ENCODE measurements around the gene C13orf42.
"Not testable (repeated sequence)": the region's sequence is repeated elsewhere in the genome, so short reads cannot be mapped to it uniquely, and the experiment has no call there.

Gene C13orf42

GRCh38 chr13:51113186-51113881 is 2.3 kb upstream of the C13orf42 start:
- Histone ChIP-seq H3K36me3 (ENCODE audit: control insufficient read depth, insufficient read depth, low read length) (no peaks in the 10 kb centered on the region), H3K4me3 (ENCODE audit: low read length) (no peak overlapping the region), H3K27ac (ENCODE audit: low read depth, low read length) (no peak overlapping the region), H3K4me1 (ENCODE audit: control insufficient read depth, insufficient read depth, low read length) (no peaks in the 10 kb centered on the region), H3K9ac (ENCODE audit: low read length) (no peak overlapping the region), H3K27me3 (ENCODE audit: control insufficient read depth, insufficient read depth, low read length) (no peaks in the 10 kb centered on the region)

- H3K27me3 ChIP-seq (ENCODE audit: control insufficient read depth, insufficient read depth, low read length) = no peaks in the 10 kb centered on the region
- no peak overlapping the region for H3K27ac ChIP-seq (ENCODE audit: low read depth, low read length)
Observed at GRCh38 chr13:51112771-51113170, 1.7 kb upstream of the C13orf42 start.

GRCh38 chr13:51111997-51112396 is 923 bp upstream of the C13orf42 start:
- H3K27me3 ChIP-seq (ENCODE audit: control insufficient read depth, insufficient read depth, low read length) = no peaks in the 10 kb centered on the region
- no peaks in the 10 kb centered on the region for H3K4me1 ChIP-seq (ENCODE audit: control insufficient read depth, insufficient read depth, low read length)
- H3K36me3 ChIP-seq (ENCODE audit: control insufficient read depth, insufficient read depth, low read length) = no peaks in the 10 kb centered on the region
- H3K27ac ChIP-seq (ENCODE audit: low read depth, low read length) = no peak overlapping the region
- H3K9ac ChIP-seq (ENCODE audit: low read length) = no peak overlapping the region
- no peak overlapping the region for H3K4me3 ChIP-seq (ENCODE audit: low read length)

More at GRCh38 chr13:51112771-51113170, 1.7 kb upstream of the C13orf42 start:
- H3K36me3 ChIP-seq (ENCODE audit: control insufficient read depth, insufficient read depth, low read length) = no peaks in the 10 kb centered on the region
- H3K9ac ChIP-seq (ENCODE audit: low read length) = no peak overlapping the region
- H3K4me3 ChIP-seq (ENCODE audit: low read length) = no peak overlapping the region
- H3K4me1 ChIP-seq (ENCODE audit: control insufficient read depth, insufficient read depth, low read length) = no peaks in the 10 kb centered on the region

- no peaks in the 10 kb centered on the region for H3K4me1 ChIP-seq (ENCODE audit: control insufficient read depth, insufficient read depth, low read length)
- no peak overlapping the region for H3K27ac ChIP-seq (ENCODE audit: low read depth, low read length)
- no peaks in the 10 kb centered on the region for H3K36me3 ChIP-seq (ENCODE audit: control insufficient read depth, insufficient read depth, low read length)
- H3K9ac ChIP-seq (ENCODE audit: low read length) = no peak overlapping the region
- H3K27me3 ChIP-seq (ENCODE audit: control insufficient read depth, insufficient read depth, low read length) = no peaks in the 10 kb centered on the region
- no peak overlapping the region for H3K4me3 ChIP-seq (ENCODE audit: low read length)
Observed at GRCh38 chr13:51107996-51108395, 3.1 kb downstream of the C13orf42 start.

GRCh38 chr13:51105046-51105445 is 6.0 kb downstream of the C13orf42 start:
- H3K27ac ChIP-seq (ENCODE audit: low read depth, low read length) = no peak overlapping the region
- H3K9ac ChIP-seq (ENCODE audit: low read length) = no peak overlapping the region
- no peaks in the 10 kb centered on the region for H3K4me1 ChIP-seq (ENCODE audit: control insufficient read depth, insufficient read depth, low read length)
- no peak overlapping the region for H3K4me3 ChIP-seq (ENCODE audit: low read length)
- H3K36me3 ChIP-seq (ENCODE audit: control insufficient read depth, insufficient read depth, low read length) = no peaks in the 10 kb centered on the region
- no peaks in the 10 kb centered on the region for H3K27me3 ChIP-seq (ENCODE audit: control insufficient read depth, insufficient read depth, low read length)

GRCh38 chr13:51101636-51102235 is 9.3 kb downstream of the C13orf42 start:
- H3K4me1 ChIP-seq (ENCODE audit: control insufficient read depth, insufficient read depth, low read length) = no peaks in the 10 kb centered on the region
- H3K27me3 ChIP-seq (ENCODE audit: control insufficient read depth, insufficient read depth, low read length) = no peaks in the 10 kb centered on the region
- no peak overlapping the region for H3K9ac ChIP-seq (ENCODE audit: low read length)
- no peaks in the 10 kb centered on the region for H3K36me3 ChIP-seq (ENCODE audit: control insufficient read depth, insufficient read depth, low read length)
- H3K4me3 ChIP-seq (ENCODE audit: low read length) = no peak overlapping the region
- H3K27ac ChIP-seq (ENCODE audit: low read depth, low read length) = no peak overlapping the region

- Histone ChIP-seq H3K27ac (ENCODE audit: low read depth, low read length) (no peak overlapping the region), H3K4me1 (ENCODE audit: control insufficient read depth, insufficient read depth, low read length) (no peaks in the 10 kb centered on the region), H3K4me3 (ENCODE audit: low read length) (no peak overlapping the region), H3K27me3 (ENCODE audit: control insufficient read depth, insufficient read depth, low read length) (no peaks in the 10 kb centered on the region), H3K36me3 (ENCODE audit: control insufficient read depth, insufficient read depth, low read length) (no peaks in the 10 kb centered on the region), H3K9ac (ENCODE audit: low read length) (no peak overlapping the region)
Observed at GRCh38 chr13:51097353-51098043, 13.6 kb downstream of the C13orf42 start.

GRCh38 chr13:51096131-51096530 is 14.9 kb downstream of the C13orf42 start:
- Histone ChIP-seq H3K4me1 (ENCODE audit: control insufficient read depth, insufficient read depth, low read length) (no peaks in the 10 kb centered on the region), H3K4me3 (ENCODE audit: low read length) (no peak overlapping the region), H3K36me3 (ENCODE audit: control insufficient read depth, insufficient read depth, low read length) (no peaks in the 10 kb centered on the region), H3K27ac (ENCODE audit: low read depth, low read length) (no peak overlapping the region), H3K27me3 (ENCODE audit: control insufficient read depth, insufficient read depth, low read length) (no peaks in the 10 kb centered on the region), H3K9ac (ENCODE audit: low read length) (no peak overlapping the region)

GRCh38 chr13:51093574-51093973 is 17.5 kb downstream of the C13orf42 start:
- H3K4me1 ChIP-seq (ENCODE audit: control insufficient read depth, insufficient read depth, low read length) = no peaks in the 10 kb centered on the region
- H3K36me3 ChIP-seq (ENCODE audit: control insufficient read depth, insufficient read depth, low read length) = no peaks in the 10 kb centered on the region
- no peaks in the 10 kb centered on the region for H3K27me3 ChIP-seq (ENCODE audit: control insufficient read depth, insufficient read depth, low read length)
- no peak overlapping the region for H3K4me3 ChIP-seq (ENCODE audit: low read length)
- H3K27ac ChIP-seq (ENCODE audit: low read depth, low read length) = no peak overlapping the region
- H3K9ac ChIP-seq (ENCODE audit: low read length) = no peak overlapping the region

GRCh38 chr13:51091839-51092238 is 19.2 kb downstream of the C13orf42 start:
- H3K36me3 ChIP-seq (ENCODE audit: control insufficient read depth, insufficient read depth, low read length) = no peaks in the 10 kb centered on the region

GRCh38 chr13:51083706-51084105 is 27.4 kb downstream of the C13orf42 start:
- Histone ChIP-seq H3K9ac (ENCODE audit: low read length) (no peak overlapping the region), H3K4me1 (ENCODE audit: control insufficient read depth, insufficient read depth, low read length) (no peaks in the 10 kb centered on the region), H3K27ac (ENCODE audit: low read depth, low read length) (no peak overlapping the region), H3K27me3 (ENCODE audit: control insufficient read depth, insufficient read depth, low read length) (no peaks in the 10 kb centered on the region), H3K4me3 (ENCODE audit: low read length) (no peak overlapping the region), H3K36me3 (ENCODE audit: control insufficient read depth, insufficient read depth, low read length) (no peaks in the 10 kb centered on the region)

More at GRCh38 chr13:51091839-51092238, 19.2 kb downstream of the C13orf42 start:
- no peak overlapping the region for H3K9ac ChIP-seq (ENCODE audit: low read length)
- H3K4me3 ChIP-seq (ENCODE audit: low read length) = no peak overlapping the region
- no peaks in the 10 kb centered on the region for H3K27me3 ChIP-seq (ENCODE audit: control insufficient read depth, insufficient read depth, low read length)
- H3K27ac ChIP-seq (ENCODE audit: low read depth, low read length) = no peak overlapping the region
- H3K4me1 ChIP-seq (ENCODE audit: control insufficient read depth, insufficient read depth, low read length) = no peaks in the 10 kb centered on the region

GRCh38 chr13:51080478-51081065 is 30.5 kb downstream of the C13orf42 start:
- not testable (repeated sequence) for H3K27me3 ChIP-seq (ENCODE audit: control insufficient read depth, insufficient read depth, low read length); H3K36me3 ChIP-seq (ENCODE audit: control insufficient read depth, insufficient read depth, low read length); H3K4me1 ChIP-seq (ENCODE audit: control insufficient read depth, insufficient read depth, low read length); H3K9ac ChIP-seq (ENCODE audit: low read length); H3K4me3 ChIP-seq (ENCODE audit: low read length); H3K27ac ChIP-seq (ENCODE audit: low read depth, low read length)
